Frontal cortex (tissue), 4 donors: ENCODE measurements around the gene THBS1. TPM values are rescaled to one million over a fixed set of nuclear protein-coding genes. Genes with fewer than 3 reads are reported as not detected.

Experiments used
- DNase-seq, 2 donors: peaks; one replicate each; pipeline ENCODE4 v3.0.0; 2012; ENCODE audit warnings: low spot score in 2 of 2
- FAIRE-seq: peaks from 2 replicates; lab custom pipeline; 2012; peaks lifted over from hg19 to GRCh38; lab: Jason Lieb, UNC
- total RNA-seq: library from RNA; depleted of rRNA; stranded (reverse); fragments of >200 nt; gene quantifications from one replicate; pipeline ENCODE4 v1.2.3, GENCODE V29; 2014
- donor health status: control.
- donor health status: control.
- donor health status: control.

THBS1 gene
- total RNA-seq, 1 donor from 2014 or later = 57.1 TPM

DNA sequence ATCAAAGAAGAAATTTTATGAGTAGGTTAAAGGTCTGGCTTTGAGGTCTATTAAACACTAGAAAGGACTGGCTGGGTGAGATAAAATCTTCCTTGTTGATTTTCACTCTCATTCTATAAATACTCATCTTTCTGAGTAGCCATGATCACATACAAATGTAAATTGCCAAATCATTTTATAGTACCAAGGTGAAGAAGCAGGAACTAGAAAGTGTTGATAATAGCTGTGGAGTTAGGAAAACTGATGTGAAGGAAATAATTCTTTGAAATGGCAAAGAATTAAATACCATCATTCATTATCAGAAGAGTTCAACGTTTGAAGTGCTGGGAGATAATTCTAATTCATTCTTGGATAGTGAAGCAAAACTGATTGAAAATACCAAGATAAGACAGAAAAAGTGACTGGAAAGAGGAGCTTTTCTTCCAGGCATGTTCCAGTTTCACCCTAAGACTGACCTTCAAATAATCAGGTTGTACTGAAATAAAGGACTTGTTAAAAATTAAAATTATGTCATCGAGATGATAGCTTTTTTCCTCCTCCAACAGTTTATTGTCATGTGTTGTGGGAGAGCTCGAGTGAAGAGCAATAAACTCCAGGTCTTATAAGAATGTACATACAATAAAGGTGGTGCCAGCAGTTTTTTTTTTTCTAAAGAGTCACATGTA is 17.4 kb downstream of the THBS1 start:
- FAIRE-seq = no peak

DNA sequence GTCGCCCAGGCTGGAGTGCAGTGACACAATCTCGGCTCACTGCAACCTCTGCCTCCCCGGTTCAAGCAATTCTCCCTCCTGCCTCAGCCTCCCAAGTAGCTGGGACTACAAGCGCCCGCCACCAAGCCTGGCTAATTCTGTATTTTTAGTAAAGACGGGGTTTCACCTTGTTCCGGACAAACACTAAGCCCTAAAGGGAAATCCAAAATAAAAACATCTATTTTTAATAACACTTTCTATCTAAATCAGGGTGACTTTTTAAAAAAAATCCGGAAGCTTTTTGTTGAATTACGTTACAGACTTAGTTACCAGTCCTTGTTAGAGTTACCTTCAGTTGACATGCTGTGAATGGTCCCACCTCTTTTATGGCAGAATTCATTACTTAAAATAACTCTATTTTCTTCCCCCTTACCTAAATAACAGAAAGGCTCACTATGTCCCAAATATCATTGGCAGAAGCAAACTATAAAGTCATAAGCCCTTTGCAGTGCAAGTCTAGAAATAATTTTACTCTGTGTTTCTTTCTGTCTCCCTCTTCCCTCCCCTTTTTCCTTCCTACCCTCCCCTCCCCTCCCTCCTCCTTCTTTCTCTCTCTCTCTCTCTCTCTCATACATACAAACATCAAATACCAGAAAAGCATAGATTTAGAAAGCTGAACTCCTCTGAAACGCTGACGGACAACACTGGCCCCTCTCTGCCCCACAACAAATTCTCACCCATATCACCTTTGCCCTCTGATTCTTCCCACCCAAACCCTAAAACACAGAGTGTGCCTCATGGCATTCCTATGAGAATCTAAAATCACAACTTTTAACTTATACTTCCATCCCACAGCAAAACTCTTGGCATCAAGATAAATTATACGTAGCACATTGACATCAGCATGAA is 18.3 kb downstream of the THBS1 start:
- FAIRE-seq (no peak), DNase-seq (no peak)

More for the DNA sequence above, 17.4 kb downstream of the THBS1 start:
- no peak for DNase-seq

DNA sequence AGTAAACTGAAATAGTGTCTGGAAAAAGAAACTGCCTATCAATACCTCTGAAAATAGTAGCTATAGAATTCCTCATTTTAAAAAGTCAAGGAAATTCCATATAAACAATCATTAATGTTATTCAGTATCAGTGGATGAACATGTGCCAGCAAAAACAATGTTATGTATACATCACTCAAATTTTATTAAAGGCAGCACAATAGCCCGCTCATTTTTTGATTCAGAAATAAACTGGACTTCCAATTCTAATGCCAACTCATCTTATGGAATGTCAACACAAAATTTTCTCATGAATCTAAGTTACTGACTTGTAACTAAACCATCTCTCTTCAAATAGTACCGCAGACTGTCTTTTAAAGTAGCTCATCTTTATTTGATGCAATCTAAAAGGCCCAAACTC is 19.0 kb downstream of the THBS1 start:
- no peak for DNase-seq
- no peak for FAIRE-seq

DNA sequence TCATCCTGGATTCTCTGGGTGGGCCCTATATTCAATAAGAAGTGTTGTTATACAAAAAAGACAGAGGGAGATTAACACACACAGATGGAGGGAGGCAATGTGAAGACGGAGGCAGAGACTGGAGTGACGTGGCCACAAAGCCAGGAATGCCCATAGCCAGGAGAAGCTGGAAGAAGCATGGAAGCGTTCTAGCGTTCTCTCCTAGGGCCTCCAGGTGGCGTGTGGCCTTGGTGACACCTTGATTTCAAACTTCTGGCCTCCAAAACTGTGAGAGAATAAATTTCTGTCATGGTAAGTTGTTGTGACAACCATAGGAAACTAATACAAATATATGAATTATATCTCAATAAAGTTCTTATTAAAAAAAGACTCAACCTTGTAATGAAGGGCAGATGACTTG is 21.3 kb downstream of the THBS1 start:
- no peak for DNase-seq
- FAIRE-seq = no peak

DNA sequence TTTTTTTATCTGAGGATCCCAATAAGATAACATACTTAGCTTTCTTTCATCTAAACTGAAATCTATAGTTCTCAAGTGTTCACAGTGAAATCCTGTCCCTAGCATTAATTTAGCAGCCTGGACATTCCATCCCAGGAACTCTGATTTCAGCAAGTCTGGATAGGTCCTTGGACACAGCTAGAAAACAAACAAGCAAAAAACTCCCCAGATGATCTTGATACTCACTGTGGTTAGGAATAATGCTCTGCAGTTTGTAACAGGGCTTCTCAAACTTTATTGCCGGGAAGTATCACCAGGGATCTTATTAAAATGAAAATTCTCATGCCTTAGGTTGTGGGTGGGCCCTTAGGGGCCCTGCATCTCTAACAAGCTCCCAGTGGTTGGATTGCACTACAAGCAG is 24.3 kb downstream of the THBS1 start:
- DNase-seq = no peak
- no peak for FAIRE-seq

DNA sequence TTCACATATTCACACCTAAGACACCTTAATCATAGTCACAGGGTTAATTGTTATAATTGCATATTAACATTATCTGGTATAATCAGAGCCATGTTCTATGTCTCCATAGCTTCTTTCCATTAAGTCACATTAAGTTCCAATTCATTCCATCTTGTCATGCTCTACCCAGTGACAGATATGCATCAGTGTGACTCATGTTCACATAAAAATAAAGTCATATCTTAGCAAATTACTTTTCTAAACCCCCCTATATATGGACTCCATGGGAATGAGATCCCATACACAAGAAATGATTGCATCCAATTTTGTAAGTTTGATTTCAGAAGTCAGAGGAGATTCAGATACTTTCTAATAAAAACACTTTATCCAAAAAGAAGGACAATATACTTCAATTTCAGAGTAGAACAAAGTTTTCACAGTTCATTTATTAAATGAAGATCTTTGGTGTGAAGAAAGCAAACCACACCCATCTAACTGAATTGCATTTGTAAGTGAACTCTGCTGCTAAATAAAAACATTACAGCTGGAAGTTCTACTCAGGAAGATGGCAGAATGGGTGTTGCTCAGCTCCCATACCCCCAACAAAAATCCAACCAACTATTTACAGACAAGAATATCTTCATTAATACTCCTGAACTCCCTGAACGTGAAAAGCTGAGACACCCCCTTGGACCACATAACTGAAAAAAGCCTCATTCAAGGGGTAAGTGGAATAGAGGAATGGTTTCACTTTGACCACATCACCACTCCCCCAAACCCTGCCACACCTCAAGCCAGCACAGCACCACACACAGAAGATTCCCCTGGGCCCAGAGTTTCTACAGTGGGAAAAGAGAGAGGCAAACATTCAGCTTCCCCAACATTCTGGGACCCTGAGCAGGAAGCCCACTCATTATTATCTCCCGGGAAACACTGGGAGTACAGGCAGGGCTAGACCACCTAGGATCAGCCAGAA is 27.6 kb downstream of the THBS1 start:
- DNase-seq = no peak
- FAIRE-seq = no peak

DNA sequence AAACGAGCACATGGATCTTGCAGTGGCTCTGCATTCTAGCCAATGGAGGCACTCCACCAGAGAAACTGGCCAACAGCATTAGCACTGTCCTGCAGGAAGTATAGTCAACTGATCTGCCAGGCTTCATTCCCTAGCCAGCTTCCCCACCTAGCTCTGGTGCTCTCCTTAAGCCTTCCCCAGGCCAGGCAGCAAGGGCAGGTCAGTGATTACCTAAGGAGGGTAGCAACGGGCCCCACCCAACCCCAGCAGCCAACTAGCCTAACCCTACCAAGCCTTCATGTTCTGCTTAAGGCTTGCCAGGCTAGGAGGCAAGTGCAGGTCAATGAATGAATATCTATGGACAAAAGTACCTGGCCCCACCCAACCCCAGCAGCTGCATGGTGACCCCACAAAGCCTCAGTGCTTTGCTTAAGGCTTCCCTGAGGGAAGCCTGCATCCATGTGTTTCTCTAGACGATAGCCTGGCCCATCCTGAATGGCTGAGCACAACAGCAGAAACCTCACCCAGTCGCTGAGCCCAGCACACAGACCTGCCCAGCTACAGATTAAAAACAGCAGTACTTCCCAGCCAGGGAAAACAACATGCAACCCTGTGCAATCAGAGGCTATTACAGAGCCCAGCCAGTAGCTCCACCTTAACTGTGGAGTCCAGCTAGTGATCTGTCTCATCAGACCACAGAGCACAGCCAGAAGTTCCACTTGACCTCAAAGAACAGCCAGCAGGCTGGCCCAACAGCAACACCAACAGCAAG is 28.5 kb downstream of the THBS1 start:
- FAIRE-seq (no peak), DNase-seq (no peak)

DNA sequence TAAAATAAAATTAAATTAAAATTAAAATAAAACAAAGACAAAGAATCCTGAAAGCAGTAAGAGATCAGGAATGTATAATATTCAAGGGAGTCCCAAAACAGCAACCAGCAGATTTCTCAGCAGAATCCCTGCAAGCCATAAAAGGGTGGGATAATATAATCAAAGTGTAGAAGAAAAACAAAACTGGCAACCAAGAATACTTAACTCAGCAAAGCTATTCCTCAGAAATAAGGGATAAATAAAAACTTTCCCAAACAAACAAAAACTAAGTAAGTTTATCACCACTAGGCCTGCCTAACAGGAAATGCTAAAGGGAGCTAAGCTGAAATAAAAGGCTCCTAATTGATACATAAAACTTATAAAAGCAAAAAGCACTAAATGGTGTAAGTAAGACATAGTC is 29.8 kb downstream of the THBS1 start:
- FAIRE-seq (no peak), DNase-seq (no peak)

DNA sequence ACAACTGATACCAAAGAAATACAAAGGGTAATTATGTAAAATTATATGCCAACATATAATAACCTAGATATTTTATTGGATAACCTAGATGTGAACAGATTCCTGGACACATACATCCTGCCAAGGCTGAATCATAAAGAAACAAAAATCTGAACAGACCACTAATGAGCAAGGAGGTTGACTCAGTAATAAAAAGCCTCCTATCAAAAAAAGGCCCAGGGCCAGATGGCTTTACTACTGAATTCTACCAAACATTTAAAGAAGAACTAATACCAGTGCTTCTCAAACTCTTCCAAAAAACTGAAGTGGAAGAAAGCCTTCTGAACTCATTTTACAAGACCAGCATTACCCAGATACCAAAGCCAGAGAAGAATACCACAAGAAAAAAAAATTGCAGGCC is 32.4 kb downstream of the THBS1 start:
- FAIRE-seq (no peak), DNase-seq (no peak)

DNA sequence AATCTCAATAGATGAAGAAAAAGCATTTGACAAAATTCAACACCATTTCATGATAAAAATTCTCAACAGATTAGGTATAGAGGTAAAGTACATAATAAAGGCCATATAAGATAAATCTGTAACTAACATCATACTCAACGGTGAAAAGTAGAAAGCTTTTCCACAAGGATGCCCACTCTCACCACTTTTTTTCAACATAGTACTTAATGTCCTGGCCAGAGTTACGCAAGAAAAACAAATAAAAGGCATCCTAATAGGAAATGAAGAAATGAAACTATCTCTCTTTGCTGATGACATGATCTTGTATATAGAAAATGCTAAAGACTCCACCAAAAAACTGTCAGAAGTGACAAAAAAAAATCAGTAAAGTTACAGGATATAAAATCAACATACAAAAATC is 33.0 kb downstream of the THBS1 start:
- DNase-seq (no peak), FAIRE-seq (no peak)

DNA sequence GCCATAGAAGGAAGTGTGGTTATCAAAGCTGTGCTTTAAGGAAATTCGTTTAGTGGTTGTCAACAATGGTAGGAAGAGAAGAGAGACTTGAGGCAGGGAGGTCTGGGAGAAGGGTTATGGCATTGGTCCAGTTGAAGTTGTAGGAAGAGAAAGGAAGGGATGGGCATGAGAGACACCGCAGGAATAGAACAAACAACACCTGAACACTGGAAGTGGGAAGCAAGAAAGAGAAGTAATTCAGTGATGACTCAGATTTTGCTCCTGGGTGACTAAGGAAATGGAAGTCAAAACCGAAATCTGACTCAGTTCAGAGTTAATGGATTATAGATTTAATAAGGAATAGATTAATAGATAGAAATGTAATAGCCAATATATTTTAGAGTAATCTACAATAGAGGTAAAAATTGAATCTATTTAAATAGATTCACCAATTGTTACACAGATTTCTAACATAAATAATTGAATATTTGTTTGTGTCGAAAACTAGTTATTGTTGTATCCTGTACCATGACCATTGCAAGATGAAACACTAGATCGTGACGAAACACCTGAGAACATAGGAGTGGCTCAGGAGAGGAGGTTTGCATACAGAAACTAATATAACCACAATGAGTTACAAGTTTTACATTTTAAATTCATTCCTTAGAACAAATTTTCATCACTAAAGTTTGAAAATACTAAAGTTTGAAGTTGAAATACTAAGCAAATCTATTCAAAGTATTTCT is 36.0 kb downstream of the THBS1 start:
- FAIRE-seq = no peak
- DNase-seq = no peak

DNA sequence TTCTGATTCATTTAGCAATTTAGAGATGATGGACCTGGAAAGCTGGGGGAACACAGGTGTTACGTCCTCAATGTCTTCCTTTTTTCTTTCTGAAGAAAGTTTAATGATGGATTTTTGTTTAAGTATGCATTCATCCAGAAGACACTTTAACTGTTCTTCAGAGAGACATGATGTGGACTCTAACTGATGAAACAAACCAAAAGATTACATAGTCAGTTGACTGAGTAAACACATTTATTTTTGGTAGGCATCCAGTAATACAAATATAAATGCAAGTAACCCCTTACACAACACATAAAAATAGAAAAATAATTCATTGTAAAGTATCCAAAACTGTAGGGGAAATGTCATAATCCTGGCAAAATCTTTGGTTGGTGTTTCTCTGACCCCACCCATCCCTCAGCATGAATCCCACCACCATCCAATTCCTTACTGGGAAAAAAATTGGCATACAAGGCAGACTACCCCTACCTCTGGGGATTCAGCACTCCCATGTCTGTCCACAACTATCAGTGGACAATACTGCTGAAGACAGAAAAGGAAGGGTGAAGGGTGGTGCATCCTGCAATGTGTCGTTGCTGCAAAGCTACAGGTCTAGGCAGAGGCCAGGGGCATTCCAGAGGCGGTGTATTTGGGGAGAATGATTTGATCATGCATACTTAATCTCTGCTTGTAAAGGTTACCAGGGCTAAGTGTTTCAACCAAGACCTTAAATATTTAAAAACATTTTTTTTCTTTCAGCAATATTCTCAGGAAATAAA is 37.4 kb downstream of the THBS1 start:
- FAIRE-seq = no peak

DNA sequence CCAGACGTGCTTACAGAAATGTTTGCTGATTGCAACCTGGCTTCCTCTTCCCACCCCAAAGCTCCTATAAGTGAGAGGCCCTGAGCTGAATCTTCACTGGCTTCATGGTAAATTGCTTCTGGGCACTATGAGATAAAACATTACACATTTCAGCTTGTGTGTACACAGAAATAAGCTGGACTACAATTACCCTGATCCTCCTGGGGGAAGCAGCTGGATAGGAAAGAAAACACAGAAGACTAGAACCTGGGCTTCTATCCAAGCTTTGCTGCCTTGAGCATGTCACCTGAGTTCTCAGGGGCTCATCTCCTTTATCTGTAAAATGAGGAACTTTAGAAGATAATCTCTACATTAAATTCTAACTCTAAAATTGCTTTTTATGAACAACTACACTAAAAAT is 40.3 kb downstream of the THBS1 start:
- FAIRE-seq = no peak

More for the DNA sequence above, 37.4 kb downstream of the THBS1 start:
- DNase-seq = no peak

DNA sequence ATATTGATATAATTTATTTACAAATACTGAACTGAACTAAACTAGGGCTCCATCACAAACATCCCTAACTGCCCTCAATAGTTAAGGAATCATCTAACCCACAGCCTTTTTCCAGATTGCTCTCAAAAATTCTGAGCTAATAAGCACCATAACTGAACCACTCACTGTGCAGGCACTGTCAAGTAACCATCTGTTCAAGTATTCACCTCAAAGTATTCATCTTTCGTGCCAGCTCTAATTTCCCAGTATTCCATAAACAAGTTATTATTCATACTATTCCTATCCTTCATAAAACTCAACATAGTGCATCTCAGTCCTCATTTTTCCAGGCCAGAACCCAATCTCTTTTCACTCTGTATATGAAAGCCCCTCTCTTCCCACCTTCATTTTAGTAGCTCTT is 41.1 kb downstream of the THBS1 start:
- FAIRE-seq (no peak), DNase-seq (no peak)

More for the DNA sequence above, 40.3 kb downstream of the THBS1 start:
- DNase-seq = no peak

DNA sequence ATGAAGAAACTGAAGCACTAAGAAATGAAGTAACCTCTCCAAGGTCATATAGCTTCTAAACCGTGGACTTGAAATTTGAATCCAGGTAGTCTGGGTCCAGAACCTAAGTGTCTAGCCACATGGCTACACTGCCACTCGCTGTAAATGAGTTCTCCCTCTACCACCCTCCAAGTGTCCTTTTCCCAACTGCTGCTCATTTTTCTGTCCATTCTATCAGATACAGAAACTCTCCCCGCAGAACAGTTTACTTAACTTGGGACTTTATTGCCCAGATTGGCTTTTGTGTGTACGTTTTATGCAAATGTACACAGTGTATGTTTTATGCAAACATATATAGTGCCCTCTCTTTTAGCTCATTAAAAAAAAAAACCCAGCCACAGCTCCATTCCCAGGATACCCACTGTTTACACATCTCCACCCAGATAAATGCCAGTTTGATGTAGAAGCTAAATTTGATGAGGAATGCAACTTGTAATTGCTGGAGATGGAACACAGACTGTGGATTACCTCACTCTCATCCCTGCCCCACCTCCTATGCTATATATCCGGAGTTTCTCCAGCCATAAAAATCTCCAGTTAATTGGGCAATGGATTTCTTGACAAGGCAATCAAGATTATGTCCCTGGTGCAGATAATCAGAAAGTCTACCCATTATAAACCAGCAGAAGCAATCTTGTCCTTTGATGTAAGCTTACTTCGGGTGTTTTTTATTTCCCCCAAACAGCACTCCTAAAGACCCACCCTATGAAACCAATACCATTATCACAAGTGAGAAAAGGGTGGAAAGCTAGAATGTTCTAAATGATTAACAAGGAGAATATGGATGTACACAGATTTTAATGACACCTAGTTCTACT is 42.0 kb downstream of the THBS1 start:
- FAIRE-seq = no peak
- no peak for DNase-seq

DNA sequence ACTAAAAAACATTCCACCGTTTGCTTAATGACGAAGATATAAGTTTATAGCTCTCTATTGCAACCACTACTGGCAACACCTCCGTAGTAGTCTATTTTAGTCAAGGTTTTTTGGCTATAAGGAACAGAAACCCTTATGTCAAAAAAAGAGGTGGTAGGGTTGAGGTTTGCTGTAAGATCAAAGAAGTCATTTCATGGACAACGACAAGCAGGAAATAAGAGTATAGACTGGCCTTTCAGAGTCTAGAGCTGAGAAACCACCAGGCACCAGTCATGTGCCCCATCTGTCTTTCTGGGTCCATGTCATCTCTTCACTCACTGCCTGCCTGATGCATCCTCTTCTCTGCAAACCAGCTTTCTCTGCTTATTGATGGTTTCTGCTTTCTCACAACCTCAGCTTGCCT is 42.7 kb downstream of the THBS1 start:
- no peak for DNase-seq
- FAIRE-seq = no peak

DNA sequence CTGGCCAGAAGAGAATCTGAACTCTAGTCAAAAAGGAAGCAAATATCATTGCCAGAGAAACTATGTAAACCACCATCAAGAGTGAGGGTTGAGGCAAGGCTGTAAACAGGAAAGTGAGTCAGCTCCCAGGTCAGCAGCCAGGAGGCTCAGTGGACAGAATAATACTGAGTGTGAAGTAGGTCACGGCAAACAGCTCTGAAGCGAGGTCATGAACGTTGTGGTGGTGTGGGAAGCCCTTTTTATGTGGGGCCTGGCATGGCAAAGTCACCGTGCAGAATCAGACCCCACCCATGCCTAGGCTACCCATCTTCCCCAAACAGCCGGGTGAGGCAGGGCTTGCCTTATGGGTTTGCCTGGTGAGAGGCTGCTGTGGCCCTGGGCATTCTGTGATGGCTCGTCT is 43.9 kb downstream of the THBS1 start:
- DNase-seq (no peak), FAIRE-seq (no peak)
